HAP-1 (cell line): ENCODE results near the gene GNE.
"Not testable (repeated sequence)": the region's sequence is repeated elsewhere in the genome, so short reads cannot be mapped to it uniquely, and the experiment has no call there.

Source experiments
- DNase-seq, 2 experiments: peaks; one replicate each; pipeline ENCODE4 v3.0.0-alpha.2; 2016 to 2020; ENCODE audit warnings: low spot score in 2 of 2
- H3K27me3 ChIP-seq: fragments of 250-450 bp; sonication (Bioruptor Pico); 2 replicates; pipeline ENCODE4 v1.5.1; 2020; ENCODE audit warnings: low read depth, mild to moderate bottlenecking, moderate library complexity
- H3K36me3 ChIP-seq: fragments of 250-450 bp; sonication (Bioruptor Pico); replicated peaks from 2 replicates; pipeline ENCODE4 v1.5.1; 2020; ENCODE audit warnings: mild to moderate bottlenecking
- H3K4me1 ChIP-seq: fragments of 250-450 bp; sonication (Bioruptor Pico); 2 replicates; pipeline ENCODE4 v1.5.1; 2020; ENCODE audit warnings: mild to moderate bottlenecking
- H3K4me3 ChIP-seq: fragments of 250-450 bp; sonication (Bioruptor Pico); 2 replicates; pipeline ENCODE4 v1.5.1; 2020; ENCODE audit warnings: mild to moderate bottlenecking, moderate library complexity
- H3K9me3 ChIP-seq: fragments of 250-450 bp; sonication (Bioruptor Pico); 2 replicates; pipeline ENCODE4 v1.5.1; 2020; ENCODE audit warnings: mild to moderate bottlenecking, moderate library complexity
- in situ Hi-C: fragments of 300-500 bp; cut with MboI; formaldehyde crosslinking; loops from 3 replicates; pipeline ENCODE4 v1.14.3; 2020; ENCODE audit warnings: low sequenced_read_pairs, inconsistent platforms, mixed read lengths

GNE gene

DNA sequence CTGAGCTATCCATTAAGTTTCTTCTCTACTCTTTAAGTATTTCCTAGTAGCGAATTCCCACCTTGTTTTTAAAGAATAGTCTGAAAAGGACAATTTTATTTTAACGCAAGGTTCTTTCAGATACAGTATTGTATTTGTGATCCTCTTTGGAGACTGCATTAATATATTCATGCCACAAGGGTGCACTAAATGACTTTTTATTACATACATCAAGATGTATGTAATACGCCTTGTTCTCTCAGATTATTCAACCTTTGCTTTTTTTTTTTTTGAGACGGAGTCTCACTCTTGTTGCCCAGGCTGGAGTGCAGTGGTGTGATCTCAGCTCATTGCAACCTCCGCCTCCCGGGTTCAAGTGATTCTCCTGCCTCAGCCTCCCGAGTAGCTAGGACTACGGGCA is 10.2 kb downstream of the GNE start:
- H3K4me3 ChIP-seq, H3K4me1 ChIP-seq, H3K27me3 ChIP-seq, H3K9me3 ChIP-seq, in situ Hi-C loops: not testable (repeated sequence)
- H3K36me3 ChIP-seq = peaks cover 16% of the 10 kb centered on the region
- DNase-seq = peak in 1 of 2 experiments; percentile 60

DNA sequence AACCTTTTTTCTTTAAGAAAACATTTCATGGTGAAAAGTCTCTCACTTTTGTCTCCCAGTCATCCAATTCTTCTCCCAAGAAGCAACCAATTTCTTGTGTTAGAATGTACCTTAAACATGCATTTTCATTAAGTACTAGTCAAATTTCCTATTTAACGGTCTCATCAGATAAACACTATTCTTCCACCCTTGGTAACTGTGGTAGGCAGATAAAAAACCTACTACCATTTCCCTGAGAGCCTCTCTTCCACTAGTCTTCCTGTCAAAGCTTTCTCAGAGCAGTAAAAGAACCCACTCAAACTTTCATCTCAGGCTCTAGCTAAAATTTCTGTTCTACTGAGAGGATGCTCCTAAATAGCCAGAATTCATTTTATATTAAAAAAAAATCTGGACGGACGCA is 10.9 kb downstream of the GNE start:
- no peak for DNase-seq
- peaks cover 16% of the 10 kb centered on the region for H3K36me3 ChIP-seq
- no peaks in the 10 kb centered on the region for H3K4me1 ChIP-seq
- no peak overlapping the region for H3K4me3 ChIP-seq
- H3K9me3 ChIP-seq = no peaks in the 10 kb centered on the region
- no peaks in the 10 kb centered on the region for H3K27me3 ChIP-seq
- in situ Hi-C loops = no loop called here

DNA sequence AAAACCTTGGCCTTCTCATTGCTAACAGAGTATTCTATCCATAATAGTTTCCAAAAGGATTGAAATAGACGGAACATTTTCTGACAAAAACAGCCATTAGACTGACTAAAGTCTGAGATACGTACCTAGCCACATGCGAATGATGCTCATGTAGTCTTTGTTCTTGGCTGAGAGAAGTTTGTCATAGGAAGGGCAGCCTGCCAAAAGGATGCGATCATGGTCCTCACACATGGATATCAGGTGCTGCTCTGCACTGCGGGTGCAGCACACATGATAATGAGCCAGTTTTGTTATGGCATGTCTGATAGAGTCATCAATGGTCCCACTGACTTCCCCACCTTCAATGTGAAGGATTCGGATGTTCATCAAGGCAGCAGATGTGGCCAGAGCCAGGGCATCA is 12.3 kb downstream of the GNE start:
- DNase-seq = no peak
- in situ Hi-C loops = no loop called here

DNA sequence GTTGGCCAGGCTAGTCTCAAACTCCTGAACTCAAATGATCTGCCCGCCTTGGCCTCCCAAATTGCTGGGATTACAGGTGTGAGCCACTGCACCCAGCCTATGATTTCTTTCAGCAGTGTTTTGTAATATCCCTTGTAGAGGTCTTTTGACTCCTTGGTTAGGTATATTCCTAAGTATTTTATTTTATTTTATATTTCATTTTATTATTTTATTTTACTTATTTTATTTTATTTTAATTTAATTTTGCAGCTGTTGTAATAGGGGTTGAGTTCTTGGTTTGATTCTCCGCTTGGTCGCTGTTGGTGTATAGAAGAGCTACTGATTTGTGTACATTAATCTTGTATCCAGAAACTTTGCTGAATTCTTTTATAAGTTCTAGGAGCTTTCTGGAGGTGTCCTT is 18.6 kb downstream of the GNE start:
- H3K9me3 ChIP-seq, H3K4me3 ChIP-seq, H3K36me3 ChIP-seq, H3K4me1 ChIP-seq, in situ Hi-C loops, H3K27me3 ChIP-seq, DNase-seq: not testable (repeated sequence)

More for the DNA sequence above, 12.3 kb downstream of the GNE start:
- H3K27me3 ChIP-seq = no peaks in the 10 kb centered on the region
- H3K4me3 ChIP-seq = no peak overlapping the region
- no peaks in the 10 kb centered on the region for H3K9me3 ChIP-seq
- no peaks in the 10 kb centered on the region for H3K4me1 ChIP-seq
- H3K36me3 ChIP-seq = peaks cover 16% of the 10 kb centered on the region

DNA sequence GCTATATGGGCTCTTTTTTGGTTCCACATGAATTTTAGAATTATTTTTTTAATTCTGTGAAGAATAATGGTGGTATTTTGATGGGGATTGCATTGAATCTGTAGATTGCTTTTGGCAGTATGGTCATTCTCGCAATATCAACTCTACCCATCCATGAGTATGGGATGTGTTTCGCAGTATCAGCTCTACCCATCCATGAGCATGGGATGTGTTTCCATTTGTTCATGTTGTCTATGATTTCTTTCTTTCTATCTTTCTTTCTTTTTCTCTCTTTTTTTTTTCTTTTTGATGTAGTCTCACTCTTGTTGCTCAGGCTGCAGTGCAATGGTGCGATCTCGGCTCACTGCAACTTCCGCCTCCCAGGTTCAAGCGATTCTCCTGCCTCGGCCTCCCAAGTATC is 19.0 kb downstream of the GNE start:
- H3K4me3 ChIP-seq, in situ Hi-C loops, H3K4me1 ChIP-seq, DNase-seq, H3K36me3 ChIP-seq, H3K9me3 ChIP-seq, H3K27me3 ChIP-seq: not testable (repeated sequence)

DNA sequence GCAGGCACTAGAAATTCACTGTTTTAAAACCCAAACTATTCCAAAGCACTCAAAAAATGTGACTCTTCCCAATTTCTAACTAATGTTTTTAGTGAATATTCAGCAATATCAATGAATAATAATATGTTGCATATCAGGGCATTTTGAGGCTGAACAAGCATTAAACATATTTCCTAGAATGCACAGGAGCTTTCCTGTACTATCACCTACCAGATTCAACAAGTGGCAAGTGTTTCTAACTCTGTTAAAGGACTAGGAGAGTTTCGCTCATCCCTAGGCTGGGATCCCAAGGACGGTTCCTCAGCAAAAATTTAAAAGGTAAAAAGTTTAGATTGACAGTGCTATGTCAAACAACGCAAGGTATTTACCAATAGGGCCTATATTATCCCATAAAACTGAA is 21.0 kb downstream of the GNE start:
- in situ Hi-C loops = no loop called here

DNA sequence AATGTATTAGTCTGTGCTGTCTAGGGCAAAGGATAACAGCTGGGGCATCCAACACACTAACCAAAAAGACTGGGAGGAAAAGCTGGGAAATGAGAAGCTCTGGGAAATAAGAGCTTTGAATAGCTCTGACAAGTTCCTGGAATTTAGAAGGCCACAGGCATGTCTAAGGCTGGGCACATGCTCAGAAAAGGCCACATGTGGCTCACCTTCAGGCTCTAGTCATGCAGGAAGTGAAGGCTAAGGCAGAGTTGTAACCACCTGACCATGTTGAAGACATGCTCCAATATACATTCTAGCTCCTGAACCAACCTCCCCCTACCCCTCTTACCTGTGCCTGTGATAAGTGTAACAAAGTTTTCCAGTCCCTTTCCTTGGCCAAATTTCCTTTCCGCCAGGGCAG is 35.8 kb downstream of the GNE start:
- no peak for DNase-seq
- Histone ChIP-seq H3K27me3 (no peaks in the 10 kb centered on the region), H3K4me1 (no peaks in the 10 kb centered on the region), H3K36me3 (peaks cover 63% of the 10 kb centered on the region), H3K9me3 (no peaks in the 10 kb centered on the region), H3K4me3 (no peak overlapping the region)
- in situ Hi-C loops = no loop called here

More for the DNA sequence above, 21.0 kb downstream of the GNE start:
- Histone ChIP-seq H3K27me3 (no peaks in the 10 kb centered on the region), H3K4me3 (no peak overlapping the region), H3K36me3 (peaks cover 15% of the 10 kb centered on the region), H3K4me1 (no peaks in the 10 kb centered on the region), H3K9me3 (no peaks in the 10 kb centered on the region)
- no peak for DNase-seq

DNA sequence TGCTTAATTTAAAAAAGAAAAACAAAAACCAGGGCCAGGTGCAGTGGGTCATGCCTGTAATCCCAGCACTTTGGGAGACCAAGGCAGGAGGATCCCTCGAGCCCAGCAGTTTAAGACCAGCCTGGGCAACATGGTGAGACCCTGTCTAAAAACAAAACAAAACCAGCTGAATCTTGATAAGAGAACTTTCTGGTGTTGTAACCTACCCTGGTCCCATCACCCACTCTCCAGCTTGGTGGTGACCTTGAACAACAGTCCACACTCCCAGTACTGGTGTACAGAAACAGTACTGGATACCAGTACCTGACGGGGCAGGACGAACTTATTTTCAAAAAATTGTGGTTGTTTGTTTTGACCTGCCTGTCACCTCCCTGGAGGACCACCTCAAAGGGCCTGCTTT is 36.6 kb downstream of the GNE start:
- peaks cover 63% of the 10 kb centered on the region for H3K36me3 ChIP-seq
- H3K4me3 ChIP-seq = no peak overlapping the region
- DNase-seq = no peak
- in situ Hi-C loops = no loop called here
- H3K27me3 ChIP-seq = no peaks in the 10 kb centered on the region
- H3K4me1 ChIP-seq = no peaks in the 10 kb centered on the region
- no peaks in the 10 kb centered on the region for H3K9me3 ChIP-seq

DNA sequence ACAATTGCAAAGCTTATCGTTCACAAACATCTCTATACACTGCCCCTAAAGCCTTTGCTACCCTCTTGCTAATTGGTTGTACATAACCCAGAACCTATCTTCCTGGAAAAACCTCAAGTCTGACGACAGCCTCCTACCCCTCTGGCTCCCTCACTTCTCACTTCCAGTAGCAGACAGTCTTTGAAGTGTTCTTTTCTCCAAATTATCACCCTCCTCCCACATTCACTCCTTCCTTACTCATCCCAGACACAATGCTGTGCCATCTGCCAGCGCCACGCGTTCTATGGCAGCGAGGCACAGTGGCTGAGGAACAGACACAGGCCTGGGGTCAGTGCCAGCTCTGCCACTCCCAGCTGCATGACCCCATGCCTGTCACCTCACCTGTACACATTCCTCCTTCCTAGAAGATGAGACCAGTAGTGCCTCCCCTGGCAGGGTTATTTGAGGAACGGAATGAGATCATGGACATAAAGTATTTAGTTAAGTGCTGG is 39.8 kb downstream of the GNE start:
- H3K27me3 ChIP-seq = no peaks in the 10 kb centered on the region
- in situ Hi-C loops = no loop called here
- H3K4me3 ChIP-seq = no peak overlapping the region
- H3K9me3 ChIP-seq = no peaks in the 10 kb centered on the region
- no peaks in the 10 kb centered on the region for H3K4me1 ChIP-seq
- peaks cover 72% of the 10 kb centered on the region for H3K36me3 ChIP-seq
- no peak for DNase-seq

DNA sequence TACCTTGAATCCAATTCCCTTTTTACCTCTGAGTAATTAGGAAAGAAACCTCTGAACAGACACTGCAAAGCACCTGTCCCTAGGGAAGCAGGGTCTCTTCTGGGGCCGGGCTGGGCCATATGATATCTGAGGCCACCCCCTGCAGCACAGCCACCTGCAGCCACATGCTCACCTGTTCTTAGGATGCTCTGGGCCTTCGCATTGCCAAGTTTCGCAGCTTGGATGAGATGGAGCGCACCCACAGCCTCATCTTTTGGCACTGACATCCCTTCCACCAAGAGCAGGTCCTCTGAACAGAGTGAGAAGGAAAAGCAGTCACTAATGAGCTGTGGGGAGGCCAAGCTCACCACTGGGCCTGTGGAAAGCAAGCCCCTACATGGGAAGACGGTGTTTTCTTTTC is 40.2 kb downstream of the GNE start:
- Histone ChIP-seq H3K27me3 (no peaks in the 10 kb centered on the region), H3K9me3 (no peaks in the 10 kb centered on the region), H3K36me3 (peaks cover 72% of the 10 kb centered on the region), H3K4me1 (peaks cover 2% of the 10 kb centered on the region; the same call in 1 of the 2 replicates), H3K4me3 (no peak overlapping the region)
- in situ Hi-C loops = no loop called here
- no peak for DNase-seq

DNA sequence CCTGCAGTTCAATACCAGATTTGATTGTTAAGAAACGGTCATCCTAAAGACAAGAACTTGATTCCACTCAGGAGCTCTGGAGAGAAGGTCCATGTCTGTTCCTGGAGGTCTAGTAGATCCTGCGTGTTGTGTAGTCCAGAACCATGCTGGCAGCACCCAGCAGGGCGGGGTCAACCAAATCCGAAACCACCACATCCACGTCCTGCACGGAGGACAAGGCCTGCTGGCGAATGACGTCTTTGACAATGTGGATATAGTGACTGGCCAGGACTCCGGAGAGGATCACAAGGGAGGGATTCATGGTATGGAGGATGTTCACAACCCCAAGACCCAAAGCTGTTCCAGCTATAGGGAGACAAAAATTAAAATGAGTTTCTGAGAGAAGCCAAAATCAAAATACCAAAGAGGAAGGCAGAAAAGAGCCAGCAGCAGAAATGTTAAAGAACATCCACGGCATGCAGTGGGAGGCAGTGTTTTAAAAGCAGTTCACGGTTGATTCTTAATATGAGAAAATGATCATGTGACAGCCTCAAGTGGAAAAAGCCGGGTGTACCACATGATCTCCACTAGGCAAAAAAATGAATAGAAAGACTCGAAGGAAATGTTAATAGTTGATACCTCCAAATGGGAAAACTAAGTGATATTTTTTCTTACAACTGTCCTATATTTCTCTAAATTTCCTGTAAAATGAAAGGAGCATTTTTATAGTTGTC is 40.8 kb downstream of the GNE start:
- no peak overlapping the region for H3K4me3 ChIP-seq
- peaks cover 2% of the 10 kb centered on the region; the same call in 1 of the 2 replicates for H3K4me1 ChIP-seq
- no peaks in the 10 kb centered on the region for H3K9me3 ChIP-seq
- in situ Hi-C loops = no loop called here
- peaks cover 69% of the 10 kb centered on the region for H3K36me3 ChIP-seq
- DNase-seq = no peak
- H3K27me3 ChIP-seq = no peaks in the 10 kb centered on the region

DNA sequence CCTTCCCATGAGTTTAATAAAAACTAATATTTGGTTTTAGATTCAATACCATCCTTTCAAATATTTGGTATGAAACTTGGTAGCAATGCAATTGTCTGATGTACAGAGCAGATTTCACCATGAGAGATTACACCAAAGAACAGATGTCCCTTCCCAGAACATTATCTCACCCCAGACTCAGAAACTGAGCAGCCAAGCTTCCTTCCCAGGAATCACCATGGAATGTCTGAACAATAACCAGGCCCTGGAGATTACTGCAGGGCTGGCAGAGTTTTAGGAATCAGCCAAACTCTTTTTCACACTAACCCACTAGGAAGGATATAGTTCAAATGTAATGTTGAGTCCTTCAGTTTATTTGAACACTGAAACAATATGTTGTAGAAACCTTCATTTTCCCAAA is 43.7 kb downstream of the GNE start:
- H3K4me3 ChIP-seq = no peak overlapping the region
- peaks cover 2% of the 10 kb centered on the region; the same call in 1 of the 2 replicates for H3K4me1 ChIP-seq
- H3K9me3 ChIP-seq = no peaks in the 10 kb centered on the region
- no peaks in the 10 kb centered on the region for H3K27me3 ChIP-seq
- H3K36me3 ChIP-seq = peaks cover 74% of the 10 kb centered on the region
- in situ Hi-C loops = no loop called here
- DNase-seq = no peak

DNA sequence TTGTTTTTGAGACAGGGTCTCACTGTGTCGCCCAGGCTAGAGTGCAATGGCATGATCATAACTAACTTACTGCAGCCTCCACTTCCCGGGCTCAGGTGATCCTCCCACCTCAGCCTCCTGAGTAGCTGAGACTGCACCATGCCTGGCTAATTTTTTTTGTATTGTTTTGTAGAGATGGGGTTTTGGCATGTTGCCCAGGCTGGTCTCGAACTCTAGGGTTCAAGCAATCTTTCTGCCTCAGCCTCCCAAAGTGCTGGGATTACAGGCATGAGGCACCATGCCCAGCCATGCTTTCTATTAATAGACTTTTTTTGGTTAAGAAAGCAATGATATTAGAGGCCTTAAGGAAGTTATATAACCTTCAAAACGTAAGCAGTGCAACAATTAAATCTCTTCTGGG is 44.3 kb downstream of the GNE start:
- peaks cover 73% of the 10 kb centered on the region for H3K36me3 ChIP-seq
- no peak for DNase-seq
- H3K9me3 ChIP-seq = no peaks in the 10 kb centered on the region
- in situ Hi-C loops = no loop called here
- no peaks in the 10 kb centered on the region for H3K27me3 ChIP-seq
- peaks cover 2% of the 10 kb centered on the region; the same call in 1 of the 2 replicates for H3K4me1 ChIP-seq
- no peak overlapping the region for H3K4me3 ChIP-seq

DNA sequence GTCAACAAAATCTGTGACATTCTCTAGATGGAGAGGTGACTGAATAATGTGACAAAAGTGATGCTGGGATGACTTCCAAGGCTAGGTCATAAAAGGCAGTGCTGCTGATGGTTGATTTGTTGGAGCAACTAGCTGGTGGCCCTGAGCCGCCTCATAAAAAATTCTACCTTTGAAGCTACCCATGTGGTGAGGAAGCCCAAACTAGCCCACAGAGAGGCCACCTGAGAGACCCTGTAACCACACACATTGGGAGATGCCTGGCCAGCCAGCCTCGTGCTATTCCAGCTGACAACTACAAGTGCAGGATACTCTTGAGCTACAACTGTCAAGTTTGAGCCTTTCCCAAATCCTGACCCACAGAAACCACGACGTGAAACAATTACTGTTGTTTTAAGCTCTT is 44.9 kb downstream of the GNE start:
- in situ Hi-C loops = no loop called here
- H3K4me1 ChIP-seq = peaks cover 2% of the 10 kb centered on the region; the same call in 1 of the 2 replicates
- H3K9me3 ChIP-seq = no peaks in the 10 kb centered on the region
- H3K36me3 ChIP-seq = peaks cover 73% of the 10 kb centered on the region
- H3K4me3 ChIP-seq = no peak overlapping the region
- DNase-seq = no peak
- no peaks in the 10 kb centered on the region for H3K27me3 ChIP-seq

DNA sequence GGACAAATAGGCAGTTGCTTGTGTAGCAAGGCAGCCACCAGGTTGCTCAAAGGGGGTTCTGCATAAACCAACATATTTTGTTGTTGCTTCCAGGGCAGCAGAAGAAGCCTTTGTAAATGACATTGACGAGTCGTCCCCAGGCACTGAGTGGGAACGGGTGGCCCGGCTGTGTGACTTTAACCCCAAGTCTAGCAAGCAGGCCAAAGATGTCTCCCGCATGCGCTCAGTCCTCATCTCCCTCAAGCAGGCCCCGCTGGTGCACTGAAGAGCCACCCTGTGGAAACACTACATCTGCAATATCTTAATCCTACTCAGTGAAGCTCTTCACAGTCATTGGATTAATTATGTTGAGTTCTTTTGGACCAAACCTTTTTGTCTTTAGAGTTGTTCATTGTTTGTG is 46.7 kb downstream of the GNE start:
- no peak for DNase-seq
- H3K4me3 ChIP-seq = no peak overlapping the region
- in situ Hi-C loops = no loop called here
- peaks cover 76% of the 10 kb centered on the region for H3K36me3 ChIP-seq
- no peaks in the 10 kb centered on the region for H3K9me3 ChIP-seq
- peaks cover 2% of the 10 kb centered on the region; the same call in 1 of the 2 replicates for H3K4me1 ChIP-seq
- H3K27me3 ChIP-seq = no peaks in the 10 kb centered on the region
